Measurements from ENCODE around the gene CHRNA3. TPM values are rescaled to one million over a fixed set of nuclear protein-coding genes. Genes with fewer than 3 reads are reported as not detected.

The CHRNA3 gene
- total RNA-seq, 4 donors from 2014 or later: 0.08 to 1.2 (median 0.58) TPM

DNA sequence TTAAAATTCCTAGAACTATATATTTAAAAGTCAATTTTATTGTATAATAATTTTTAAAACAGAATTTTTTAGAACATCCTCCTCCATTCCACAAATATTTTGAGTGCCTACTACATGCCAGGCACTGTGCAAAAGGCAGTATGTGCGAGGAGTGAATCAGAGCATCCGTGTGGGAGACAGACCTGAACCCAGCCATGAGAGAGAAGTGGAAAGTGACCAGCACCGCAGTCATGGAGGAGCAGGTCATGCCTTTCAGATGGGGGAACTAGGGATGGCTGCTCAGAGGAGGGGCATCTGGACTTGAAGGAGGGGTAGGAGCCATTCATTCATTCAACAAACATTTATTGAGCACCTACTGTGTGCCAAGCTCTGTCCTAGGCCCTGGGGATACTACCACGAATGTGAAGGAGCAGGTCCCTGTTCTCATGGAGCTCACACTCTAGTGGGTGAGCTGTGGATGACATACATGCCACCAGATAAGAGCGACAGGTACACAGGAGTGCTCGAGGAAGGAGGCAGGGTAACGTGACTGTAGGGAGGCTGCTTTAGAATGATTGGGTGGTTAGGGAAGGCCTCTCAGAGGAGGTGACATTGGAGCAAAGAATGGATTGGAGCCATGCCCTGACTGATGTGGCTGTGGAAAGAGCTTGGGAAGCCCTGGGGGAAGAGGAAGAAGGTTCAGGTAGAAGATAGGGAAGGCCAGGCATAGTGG lies 3.1 kb upstream of the CHRNA3 start:
- no peak overlapping the region for H3K4me3 ChIP-seq (ENCODE audit: low read depth, poor library complexity, severe bottlenecking)
- intact Hi-C loops (cut with DNase I; ENCODE audit: low total_unique reads): no loop called here
- WGBS, 2 donors: 86 to 90% methylated on average over 7 of the region's 7 CpGs
- no peak for TF ChIP-seq POLR2A (IDR thresholded peaks at IDR 0.05)
- TF ChIP-seq, protein P1, sequence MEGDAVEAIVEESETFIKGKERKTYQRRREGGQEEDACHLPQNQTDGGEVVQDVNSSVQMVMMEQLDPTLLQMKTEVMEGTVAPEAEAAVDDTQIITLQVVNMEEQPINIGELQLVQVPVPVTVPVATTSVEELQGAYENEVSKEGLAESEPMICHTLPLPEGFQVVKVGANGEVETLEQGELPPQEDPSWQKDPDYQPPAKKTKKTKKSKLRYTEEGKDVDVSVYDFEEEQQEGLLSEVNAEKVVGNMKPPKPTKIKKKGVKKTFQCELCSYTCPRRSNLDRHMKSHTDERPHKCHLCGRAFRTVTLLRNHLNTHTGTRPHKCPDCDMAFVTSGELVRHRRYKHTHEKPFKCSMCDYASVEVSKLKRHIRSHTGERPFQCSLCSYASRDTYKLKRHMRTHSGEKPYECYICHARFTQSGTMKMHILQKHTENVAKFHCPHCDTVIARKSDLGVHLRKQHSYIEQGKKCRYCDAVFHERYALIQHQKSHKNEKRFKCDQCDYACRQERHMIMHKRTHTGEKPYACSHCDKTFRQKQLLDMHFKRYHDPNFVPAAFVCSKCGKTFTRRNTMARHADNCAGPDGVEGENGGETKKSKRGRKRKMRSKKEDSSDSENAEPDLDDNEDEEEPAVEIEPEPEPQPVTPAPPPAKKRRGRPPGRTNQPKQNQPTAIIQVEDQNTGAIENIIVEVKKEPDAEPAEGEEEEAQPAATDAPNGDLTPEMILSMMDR (IDR thresholded peaks at IDR 0.05): no peak
- peak in 1 of 2 donors; percentile 65 for DNase-seq (ENCODE audit: low spot score in 2 of 2)

DNA sequence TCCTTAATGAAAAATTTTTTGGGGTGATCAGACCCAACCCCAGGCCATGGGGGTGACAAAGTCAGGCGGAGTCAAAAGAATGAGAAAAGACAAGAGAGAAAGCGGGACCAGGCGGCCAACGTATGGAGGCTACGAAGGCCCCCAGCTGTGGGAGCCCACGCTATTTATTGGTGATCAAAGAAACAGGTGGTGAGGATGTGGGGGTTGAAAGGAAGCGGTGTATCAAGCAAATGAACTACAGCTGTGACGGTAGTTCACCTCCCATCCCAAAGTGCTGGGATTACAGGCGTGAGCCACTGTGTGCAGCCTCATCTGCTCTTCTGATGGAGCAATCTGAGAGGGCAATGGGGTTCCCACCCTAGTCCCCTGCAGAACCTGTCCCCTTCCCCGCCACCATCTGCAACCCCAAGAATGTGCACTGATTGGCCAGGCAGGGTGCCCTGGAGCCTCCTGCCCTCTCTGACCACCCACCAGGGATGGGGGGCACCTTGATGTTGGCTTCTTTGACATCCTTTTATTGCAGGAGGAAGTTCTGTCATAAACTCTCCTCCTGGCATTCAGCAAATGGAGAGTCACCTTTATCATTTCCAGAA lies 1.1 kb upstream of the CHRNA3 start:
- no peak for TF ChIP-seq POLR2A (IDR thresholded peaks at IDR 0.05)
- TF ChIP-seq, protein P1 (IDR thresholded peaks at IDR 0.05): no peak
- WGBS, 2 donors: 68 to 77% methylated on average over 10 of the region's 10 CpGs
- no peak overlapping the region for H3K4me3 ChIP-seq (ENCODE audit: low read depth, poor library complexity, severe bottlenecking)
- DNase-seq (ENCODE audit: low spot score in 2 of 2): peak in 1 of 2 donors; percentile 58
- intact Hi-C loops (cut with DNase I; ENCODE audit: low total_unique reads): no loop called here

DNA sequence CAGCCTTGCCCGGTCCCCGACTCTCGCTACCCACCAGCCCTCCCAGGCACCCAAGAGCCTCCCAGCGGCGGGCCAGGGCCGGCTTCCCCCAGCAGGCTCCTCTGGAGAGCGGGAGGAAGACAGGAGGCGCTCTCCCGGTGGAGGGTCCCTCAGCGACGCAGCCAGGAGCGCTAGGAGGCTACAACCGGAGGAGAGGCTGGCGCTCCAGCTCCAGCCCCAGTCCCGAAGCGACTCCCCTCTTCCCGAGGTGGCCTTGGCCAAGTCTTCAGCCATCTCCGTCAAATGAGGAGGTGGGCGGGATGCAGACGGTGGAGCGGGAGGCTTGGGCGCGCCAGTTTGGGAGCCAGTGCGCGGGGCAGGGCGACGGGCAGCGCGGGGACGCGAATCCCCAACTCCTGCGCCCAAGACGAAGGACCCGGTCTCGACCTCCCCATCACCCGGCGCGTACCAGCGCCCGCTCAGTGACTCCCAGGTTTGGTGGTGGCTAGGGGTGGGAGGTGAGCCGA lies 722 bp downstream of the CHRNA3 start:
- peak overlapping the region; percentile 1 for H3K4me3 ChIP-seq (ENCODE audit: low read depth, poor library complexity, severe bottlenecking)
- WGBS, 2 donors: 2 to 7% methylated on average over 10 to 40 of the region's 41 CpGs
- TF ChIP-seq POLR2A (IDR thresholded peaks at IDR 0.05): no peak
- TF ChIP-seq, protein P1 (IDR thresholded peaks at IDR 0.05): no peak
- intact Hi-C loops (cut with DNase I; ENCODE audit: low total_unique reads): no loop called here
- DNase-seq (ENCODE audit: low spot score in 2 of 2): peak in 1 of 2 donors; percentile 85

DNA sequence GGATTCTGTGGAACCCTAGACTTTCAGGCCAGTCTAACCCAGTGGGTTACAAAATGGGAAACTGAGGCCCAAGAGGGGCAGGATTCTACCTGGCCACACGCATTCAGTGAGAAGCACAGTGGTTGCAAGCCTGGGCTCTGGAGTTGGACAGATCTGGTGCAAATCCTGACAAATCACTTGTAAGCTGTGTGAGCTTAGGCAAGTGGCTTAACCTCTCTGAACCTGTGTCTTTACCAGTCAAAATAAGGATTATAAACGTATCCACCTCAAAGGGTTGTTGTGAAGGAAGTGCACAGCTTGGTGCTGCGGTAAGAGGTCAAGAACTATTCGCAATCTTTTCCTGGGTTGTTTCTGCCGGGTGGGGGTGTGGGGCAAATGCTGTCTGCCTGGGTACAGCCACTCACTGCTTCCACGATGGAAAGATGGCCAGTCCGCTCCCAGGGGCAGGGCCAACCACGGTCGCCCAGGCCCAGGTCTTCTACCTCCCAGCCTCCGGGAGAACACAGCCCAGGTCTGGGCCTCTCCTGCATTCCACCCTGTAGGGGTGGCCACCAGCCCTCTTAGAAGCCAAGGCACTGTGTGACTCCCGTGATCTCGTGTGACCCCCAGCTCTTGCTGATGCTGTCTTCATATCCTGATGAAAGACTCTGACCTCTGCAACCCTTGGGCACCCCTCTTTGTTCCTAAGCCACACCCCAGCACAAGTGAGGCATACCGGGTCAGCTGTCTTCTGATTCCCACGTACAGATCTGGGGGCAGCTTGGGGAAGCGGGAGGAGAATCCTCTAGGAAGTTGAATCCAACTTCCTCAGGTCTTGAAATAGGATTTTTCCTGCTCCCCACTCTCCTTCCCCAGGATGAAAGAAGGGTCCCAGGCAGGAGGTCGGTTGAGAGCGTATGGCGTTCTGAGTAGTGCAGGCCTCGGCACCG lies 1.5 kb downstream of the CHRNA3 start:
- DNase-seq (ENCODE audit: low spot score in 2 of 2): peak in 1 of 2 donors; percentile 82
- 52 to 53% methylated on average over 20 of the region's 20 CpGs for WGBS, 2 donors
- no peak overlapping the region for H3K4me3 ChIP-seq (ENCODE audit: low read depth, poor library complexity, severe bottlenecking)
- intact Hi-C loops (cut with DNase I; ENCODE audit: low total_unique reads): loop anchor here (5.0 kb wide), 1 partner anchor 88 kb away; no protein-coding TSS in a partner anchor
- TF ChIP-seq POLR2A (IDR thresholded peaks at IDR 0.05): no peak
- TF ChIP-seq, protein P1 (IDR thresholded peaks at IDR 0.05): no peak

DNA sequence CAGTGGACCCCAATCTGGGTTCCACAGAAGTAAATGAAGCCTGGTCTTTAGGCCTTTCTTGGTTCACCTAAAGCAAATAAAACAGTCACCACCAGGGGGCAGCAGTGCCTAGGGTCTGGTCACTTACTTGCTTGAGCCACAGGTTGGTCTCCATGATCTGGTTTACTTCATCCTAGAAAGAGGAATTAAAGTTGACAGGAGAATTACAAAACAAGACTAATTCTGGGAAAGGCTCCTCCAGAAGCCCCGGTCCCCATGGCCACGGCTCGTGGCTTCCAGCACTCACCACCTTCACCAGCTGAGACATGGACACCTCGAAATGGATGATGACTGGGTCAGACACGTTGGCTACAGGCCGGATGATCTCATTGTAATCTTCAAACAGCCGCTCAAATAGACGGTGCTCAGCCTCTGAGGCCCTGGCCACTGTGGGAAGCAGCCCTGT lies 2.3 kb downstream of the CHRNA3 start:
- TF ChIP-seq POLR2A (IDR thresholded peaks at IDR 0.05): no peak
- TF ChIP-seq, protein P1 (IDR thresholded peaks at IDR 0.05): no peak
- 27 to 35% methylated on average over 6 to 7 of the region's 8 CpGs for WGBS, 2 donors
- DNase-seq (ENCODE audit: low spot score in 2 of 2): peak; percentile 90 to 96
- intact Hi-C loops (cut with DNase I; ENCODE audit: low total_unique reads): loop anchor here (5.0 kb wide), 1 partner anchor 89 kb away; no protein-coding TSS in a partner anchor
- no peak overlapping the region for H3K4me3 ChIP-seq (ENCODE audit: low read depth, poor library complexity, severe bottlenecking)
